HG03108 (cell line): ENCODE results near the gene RPS6KA5.
A peak's percentile ranks its signal among the peaks of the same experiment; 100 is the strongest.
"Not testable (repeated sequence)": the region's sequence is repeated elsewhere in the genome, so short reads cannot be mapped to it uniquely, and the experiment has no call there.

Source experiments
- ATAC-seq: cut with Tn5 transposase; IDR thresholded peaks from one replicate; pipeline ENCODE4 v1.9.1; 2021; ENCODE audit warnings: moderate library complexity; ENCODE audit not compliant: unreplicated experiment

The RPS6KA5 gene

GRCh38 chr14:91060351-91061055 lies at the start of gene RPS6KA5:
Gene RPS6KA5 (minus strand): TSS chr14:91060641. CDS start chr14:91060434, 207 bp downstream.
- peak; percentile 85 for ATAC-seq

DNA sequence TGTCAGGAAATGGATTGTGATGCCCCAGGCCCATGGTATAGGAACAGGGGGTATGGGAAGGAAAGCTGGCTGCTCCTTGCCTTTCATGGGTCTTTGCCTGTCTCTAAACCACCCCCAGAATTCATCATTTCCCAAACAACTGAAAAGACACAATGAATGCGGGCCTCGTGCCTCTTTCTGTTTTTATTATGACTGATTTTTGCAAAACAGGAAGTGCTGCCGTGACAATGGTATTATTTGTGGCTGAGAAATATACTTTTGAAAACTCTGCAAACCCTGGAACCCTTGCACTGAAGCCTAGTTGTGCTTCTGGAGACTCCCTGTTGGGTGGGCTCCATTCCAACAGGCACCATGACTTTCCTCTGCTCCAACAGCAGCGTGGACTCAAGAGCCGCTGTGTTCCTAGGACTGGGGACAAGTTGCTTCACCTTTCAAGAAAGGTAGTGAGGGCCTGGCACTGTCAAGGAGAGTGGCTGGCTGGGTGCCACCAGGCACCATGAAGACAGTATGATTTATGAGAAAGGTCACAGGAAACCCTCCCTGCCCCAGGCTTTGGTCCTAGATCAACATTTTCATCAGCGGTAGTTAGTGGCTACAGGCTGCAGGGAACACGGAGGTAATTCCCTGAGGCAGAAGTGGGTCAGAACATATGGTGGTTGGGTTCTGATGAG lies 48.6 kb upstream of the RPS6KA5 start:
- ATAC-seq = no peak

- ATAC-seq = no peak
Measured at GRCh38 chr14:91103116-91103515, 42.7 kb upstream of the RPS6KA5 start.

DNA sequence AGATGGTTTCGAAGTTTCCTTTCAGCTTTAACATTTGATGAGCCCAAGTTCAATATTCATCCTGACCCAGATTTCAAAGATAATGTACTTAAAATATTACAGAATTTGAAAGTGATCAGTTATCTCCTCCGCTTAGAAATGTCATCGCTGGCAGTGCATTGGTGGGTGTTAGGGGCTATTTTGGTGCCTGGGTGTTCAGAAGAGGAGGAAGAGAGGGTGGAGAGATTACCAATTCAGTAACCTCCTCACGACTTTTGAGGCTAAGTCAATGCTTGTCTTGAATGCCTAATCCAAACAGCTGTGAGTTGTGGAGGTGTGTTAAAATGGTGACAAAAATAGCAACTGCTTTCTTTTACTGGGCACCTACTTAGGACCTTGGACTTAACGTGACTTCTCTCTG lies 39.7 kb upstream of the RPS6KA5 start:
- no peak for ATAC-seq

DNA sequence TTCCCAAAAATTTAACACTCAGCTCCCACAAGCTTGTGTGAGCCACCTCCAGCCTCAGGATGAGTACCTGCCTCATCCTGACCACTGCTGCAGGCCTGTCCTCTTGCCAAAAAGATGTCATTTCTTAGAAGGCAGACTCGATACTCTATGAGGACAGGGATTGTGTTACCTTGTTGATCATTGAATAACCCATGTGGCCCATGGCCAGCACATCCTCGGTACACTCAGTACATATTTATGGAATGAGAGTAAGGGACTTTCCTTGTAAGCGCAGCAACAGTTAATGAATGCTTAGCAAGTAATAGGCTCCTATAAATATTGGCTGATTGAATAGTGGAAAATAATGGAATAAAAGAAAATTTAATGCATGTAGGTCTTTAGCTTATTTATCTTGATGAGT lies 38.1 kb upstream of the RPS6KA5 start:
- ATAC-seq = no peak

- not testable (repeated sequence) for ATAC-seq
Measured at GRCh38 chr14:91097657-91098056, 37.2 kb upstream of the RPS6KA5 start.

DNA sequence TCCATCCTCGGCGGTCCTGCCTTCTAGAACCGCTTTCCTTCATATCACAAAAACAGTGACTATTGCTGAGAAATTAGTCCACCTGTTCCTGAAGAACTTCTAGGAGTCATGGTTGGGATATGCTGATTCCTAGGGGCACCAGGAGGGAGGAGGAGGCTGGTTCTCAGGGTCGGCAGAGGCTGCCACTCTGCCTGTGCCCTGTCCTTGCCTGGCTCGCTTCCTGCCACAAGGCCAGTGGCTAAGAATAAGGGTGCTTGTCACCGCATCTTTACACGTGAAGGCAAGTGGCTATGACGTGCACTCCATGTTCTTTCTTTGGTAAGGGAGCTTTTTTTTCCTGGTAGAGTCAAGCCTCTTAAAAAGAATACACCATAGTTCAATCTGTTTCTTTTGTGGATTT lies 34.7 kb upstream of the RPS6KA5 start:
- no peak for ATAC-seq

GRCh38 chr14:91094772-91095171 lies 34.3 kb upstream of the RPS6KA5 start:
- no peak for ATAC-seq

DNA sequence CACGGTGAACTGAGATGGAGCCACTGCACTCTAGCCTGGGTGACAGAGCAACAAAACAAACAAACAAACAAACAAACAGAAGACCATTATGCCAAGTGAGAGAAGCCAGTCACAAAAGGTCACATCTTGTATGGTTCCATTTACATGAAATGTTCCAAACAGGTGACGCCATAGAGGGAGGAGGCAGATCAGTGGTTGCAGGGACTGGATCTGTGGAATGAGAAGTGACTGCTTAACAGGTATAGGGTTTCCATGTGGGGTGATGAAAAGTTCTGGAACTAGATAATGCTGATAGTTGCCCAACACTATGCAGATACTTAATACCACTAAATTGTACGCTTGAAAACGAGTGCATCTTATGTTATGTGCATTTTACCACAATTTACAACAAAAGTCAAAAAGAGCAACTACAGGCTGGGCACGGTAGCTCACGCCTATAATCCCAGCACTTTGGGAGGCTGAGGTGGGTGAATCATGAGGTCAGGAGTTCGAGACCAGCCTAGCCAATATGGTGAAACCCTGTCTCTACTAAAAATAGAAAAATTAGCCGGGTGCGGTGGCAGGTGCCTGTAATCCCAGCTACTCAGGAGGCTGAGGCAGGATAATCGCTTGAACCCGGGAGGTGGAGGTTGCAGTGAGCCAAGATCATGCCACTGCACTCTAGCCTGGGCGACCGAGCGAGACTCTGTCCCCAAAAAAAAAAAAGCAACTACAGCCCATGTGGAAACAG lies 33.5 kb upstream of the RPS6KA5 start:
- ATAC-seq = not testable (repeated sequence)

GRCh38 chr14:91092073-91092472 lies 31.6 kb upstream of the RPS6KA5 start:
- ATAC-seq = no peak

- no peak for ATAC-seq
Measured at GRCh38 chr14:91090743-91091142, 30.3 kb upstream of the RPS6KA5 start.

DNA sequence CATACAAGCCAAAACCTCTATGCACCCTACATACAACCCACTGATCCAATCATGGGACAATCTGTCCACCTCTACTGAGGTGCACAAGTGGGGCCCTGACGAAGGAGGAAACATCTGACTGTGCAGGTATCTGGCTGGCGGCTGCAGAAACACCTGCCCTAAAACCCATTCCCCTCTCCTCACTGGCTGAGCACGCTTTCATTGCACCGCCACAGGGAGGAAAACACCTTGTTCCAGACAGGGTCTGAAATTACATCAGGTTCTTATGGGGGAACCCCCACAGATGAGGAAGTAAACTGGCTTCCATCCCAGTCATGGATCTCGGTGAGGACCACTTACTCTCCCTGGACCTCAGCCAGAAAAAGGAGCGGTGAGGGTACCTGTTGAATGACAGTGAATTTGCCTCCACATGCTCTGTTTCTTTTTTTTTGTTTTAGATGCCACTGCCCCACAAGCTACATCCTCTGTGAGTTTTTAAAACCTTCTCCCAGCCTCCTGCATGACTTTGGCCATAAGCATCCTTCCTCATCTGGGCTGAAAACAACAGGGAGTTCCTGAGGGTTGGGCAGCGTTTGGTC lies 29.6 kb upstream of the RPS6KA5 start:
- ATAC-seq = no peak

GRCh38 chr14:91088585-91089235 lies 28.3 kb upstream of the RPS6KA5 start:
- no peak for ATAC-seq

- not testable (repeated sequence) for ATAC-seq
Measured at GRCh38 chr14:91087470-91087869, 27.0 kb upstream of the RPS6KA5 start.

- ATAC-seq = no peak
Measured at GRCh38 chr14:91084516-91084915, 24.1 kb upstream of the RPS6KA5 start.

GRCh38 chr14:91082282-91082681 lies 21.8 kb upstream of the RPS6KA5 start:
- ATAC-seq = no peak

- no peak for ATAC-seq
Measured at GRCh38 chr14:91080071-91080470, 19.6 kb upstream of the RPS6KA5 start.

- peak; percentile 84 for ATAC-seq
Measured at GRCh38 chr14:91078095-91078737, 17.8 kb upstream of the RPS6KA5 start.

GRCh38 chr14:91075553-91075952 lies 15.1 kb upstream of the RPS6KA5 start:
- no peak for ATAC-seq

DNA sequence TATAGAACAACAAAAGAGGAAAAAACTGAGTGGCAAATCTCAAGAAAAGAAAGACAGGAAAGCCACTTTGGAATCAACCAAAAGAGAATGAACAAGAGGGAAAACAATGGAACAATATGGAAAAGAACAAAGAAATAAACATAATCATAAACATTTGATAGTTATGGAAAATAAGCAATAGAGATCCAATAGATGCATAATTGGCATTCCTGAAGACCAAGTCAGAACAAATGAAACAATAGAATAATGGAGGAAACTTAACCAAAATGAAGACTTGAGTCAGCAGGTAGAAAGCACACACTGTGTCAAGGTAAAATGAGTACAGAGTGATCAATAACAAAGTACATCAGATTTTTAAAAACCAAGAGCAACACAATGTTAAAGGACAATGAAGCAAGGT lies 10.1 kb upstream of the RPS6KA5 start:
- ATAC-seq = no peak

- ATAC-seq = no peak
Measured at GRCh38 chr14:91068642-91069041, 8.2 kb upstream of the RPS6KA5 start.
